OCI-LY1 (cell line): ENCODE measurements around the gene MFSD2B.

Experiments
- CTCF ChIP-seq: fragments of 200-600 bp; sonication (generic), shearing (Covaris generic); IDR thresholded peaks from 2 replicates; pipeline ENCODE4 v1.5.1; 2017; ENCODE audit warnings: mild to moderate bottlenecking, antibody characterized with exemption, low read length, moderate library complexity, mixed read lengths
- EZH2 ChIP-seq: fragments of 200-600 bp; sonication (generic), shearing (Covaris generic); IDR thresholded peaks from 2 replicates; pipeline ENCODE4 v1.8.0; 2017; ENCODE audit warnings: borderline replicate concordance, mixed run types, mild to moderate bottlenecking, antibody characterized with exemption, low read length, moderate library complexity, mixed read lengths

- TF ChIP-seq CTCF (no peak), EZH2 (no peak)
These were observed 9.8 kb downstream of the MFSD2B start for GRCh38 chr2:24019729-24020128.
